NCI-H526 (cell line): ENCODE results near the gene RRP36.
A peak's percentile ranks its signal among the peaks of the same experiment; 100 is the strongest.

ENCODE experiments used
- DNase-seq, 2 experiments: peaks; one replicate each; lab custom pipeline; 2025; lab: John Stamatoyannopoulos, UW

The RRP36 gene

GRCh38 chr6:43070028-43070632 lies 48.7 kb downstream of the RRP36 start:
- peak in 1 of 2 experiments; percentile 69 for DNase-seq

- DNase-seq: no peak
These were observed 53.6 kb downstream of the RRP36 start for GRCh38 chr6:43074847-43075669.

GRCh38 chr6:43075670-43076463 lies 54.4 kb downstream of the RRP36 start, which contains the start of gene PTK7:
Gene PTK7 (plus strand): TSS chr6:43076314. CDS start chr6:43076489, 175 bp downstream.
- DNase-seq: peak; percentile 47 to 94

GRCh38 chr6:43076464-43077332 lies 55.3 kb downstream of the RRP36 start:
- peak; percentile 34 to 76 for DNase-seq

- no peak for DNase-seq
These were observed 55.9 kb downstream of the RRP36 start for GRCh38 chr6:43077333-43077809.

GRCh38 chr6:43077981-43078511 lies 56.6 kb downstream of the RRP36 start:
- DNase-seq: no peak

GRCh38 chr6:43078691-43079090 lies 57.3 kb downstream of the RRP36 start:
- no peak for DNase-seq
